Raji (cell line): ENCODE data around the gene SPNS1.

Experiments used
- POLR2A ChIP-seq: IDR thresholded peaks from 2 replicates; pipeline ENCODE4 v1.6.1; 2011; ENCODE audit warnings: low read depth, low read length, control low read depth; ENCODE audit not compliant: insufficient read depth

Gene SPNS1

DNA sequence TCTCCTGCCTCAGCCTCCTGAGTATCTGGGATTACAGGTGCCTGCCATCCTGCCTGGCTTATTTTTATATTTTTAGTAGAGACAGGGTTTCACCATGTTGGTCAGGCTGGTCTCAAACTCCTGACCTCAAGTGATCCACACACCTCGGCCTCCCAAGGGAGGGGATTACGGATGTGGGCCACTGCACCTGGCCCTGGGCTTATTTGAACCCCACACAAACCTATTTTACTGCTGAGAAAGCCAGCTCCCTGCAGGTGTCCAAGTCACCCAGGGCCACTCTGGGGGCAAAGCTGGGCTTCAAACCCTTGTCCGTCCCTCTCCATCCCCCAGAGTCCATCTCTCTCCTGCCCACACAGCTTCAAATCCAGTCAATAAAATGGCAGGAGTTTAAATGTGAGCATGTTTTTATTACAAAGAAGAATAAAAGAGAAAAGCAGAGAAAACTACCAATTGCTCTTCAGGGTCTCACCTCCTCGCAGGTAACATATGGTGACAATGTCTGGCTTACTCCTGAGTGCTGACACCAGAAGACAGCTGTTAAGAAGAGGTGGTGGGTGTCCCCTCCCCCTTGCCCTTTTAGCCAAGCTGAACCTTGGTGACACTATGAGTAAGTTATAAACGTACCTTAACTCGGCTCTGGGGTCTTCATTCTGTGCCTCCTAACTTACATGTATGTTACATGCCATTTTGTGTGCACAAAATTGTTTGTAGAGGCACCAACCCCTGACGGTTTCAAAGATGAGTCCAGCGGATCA, 55.7 kb downstream of the SPNS1 start:
- TF ChIP-seq POLR2A = no peak
